Thyroid gland (tissue), 4 donors: ENCODE measurements around the gene MAGT1. TPM values are rescaled to one million over a fixed set of nuclear protein-coding genes. Genes with fewer than 3 reads are reported as not detected.
"Not testable (repeated sequence)": the region's sequence is repeated elsewhere in the genome, so short reads cannot be mapped to it uniquely, and the experiment has no call there.

Experiments used
- DNase-seq, 2 donors: peaks; one replicate each; pipeline ENCODE4 v3.0.0-alpha.2; 2019
- H3K27ac ChIP-seq, 3 donors: fragments of 200-600 bp; sonication (generic); 1 replicate in 2 of 3; 2 replicates in 1 of 3; pipeline ENCODE4 v1.5.1; 2016 to 2019; ENCODE audit warnings: mild to moderate bottlenecking in 1 of 3, moderate library complexity in 1 of 3
- H3K27me3 ChIP-seq: fragments of 200-600 bp; sonication (generic); one replicate; pipeline ENCODE4 v1.5.1; 2019
- H3K36me3 ChIP-seq, 2 donors: fragments of 200-600 bp; sonication (generic); one replicate each; pipeline ENCODE4 v1.5.1; 2016 to 2019
- H3K4me1 ChIP-seq, 2 donors: fragments of 200-600 bp; sonication (generic); one replicate each; pipeline ENCODE4 v1.5.1; 2017 to 2019
- H3K4me3 ChIP-seq, 3 donors: fragments of 200-600 bp; sonication (generic); replicated peaks in 1 of 3; 1 replicate in 2 of 3; 2 replicates in 1 of 3; pipeline ENCODE4 v1.5.1; 2016; ENCODE audit warnings: mild to moderate bottlenecking in 1 of 3
- H3K9me3 ChIP-seq: fragments of 200-600 bp; sonication (generic); one replicate; pipeline ENCODE4 v1.5.1; 2017
- POLR2A ChIP-seq, 2 donors: fragments of 450-650 bp; IDR thresholded peaks; one replicate each; pipeline ENCODE4 v1.6.1; 2017; ENCODE audit warnings: antibody characterized with exemption in 2 of 2, mild to moderate bottlenecking in 2 of 2, moderate library complexity in 1 of 2
- WGBS, 2 donors: methylation state at CpG; one replicate each; pipeline ENCODE4 v1.1.5; 2017; 5-methylcytosine and 5-hydroxymethylcytosine counted together
- intact Hi-C: fragments of 100-400 bp; cut with DNase I; formaldehyde crosslinking; loops from one replicate; pipeline ENCODE4 v1.15.1; 2023
- total RNA-seq, 4 donors: library from RNA; depleted of rRNA; stranded (reverse); fragments of >200 nt; gene quantifications; one replicate each; pipeline ENCODE4 v1.2.3, GENCODE V29; 2016
- TF ChIP-seq, protein P1 (sequence below), 6 experiments: fragments of 200-600 bp in 3 of 6; fragments of 450-650 bp in 3 of 6; sonication (generic) in 3 of 6; IDR thresholded peaks; one replicate each; pipeline ENCODE4 v1.5.1; 2016 to 2019; ENCODE audit warnings: antibody characterized with exemption in 6 of 6, mild to moderate bottlenecking in 2 of 6, inconsistent platforms in 1 of 6, moderate library complexity in 1 of 6

Gene MAGT1
- total RNA-seq, 4 donors from 2014 or later, result 85.1 to 156 (median 109) TPM

DNA sequence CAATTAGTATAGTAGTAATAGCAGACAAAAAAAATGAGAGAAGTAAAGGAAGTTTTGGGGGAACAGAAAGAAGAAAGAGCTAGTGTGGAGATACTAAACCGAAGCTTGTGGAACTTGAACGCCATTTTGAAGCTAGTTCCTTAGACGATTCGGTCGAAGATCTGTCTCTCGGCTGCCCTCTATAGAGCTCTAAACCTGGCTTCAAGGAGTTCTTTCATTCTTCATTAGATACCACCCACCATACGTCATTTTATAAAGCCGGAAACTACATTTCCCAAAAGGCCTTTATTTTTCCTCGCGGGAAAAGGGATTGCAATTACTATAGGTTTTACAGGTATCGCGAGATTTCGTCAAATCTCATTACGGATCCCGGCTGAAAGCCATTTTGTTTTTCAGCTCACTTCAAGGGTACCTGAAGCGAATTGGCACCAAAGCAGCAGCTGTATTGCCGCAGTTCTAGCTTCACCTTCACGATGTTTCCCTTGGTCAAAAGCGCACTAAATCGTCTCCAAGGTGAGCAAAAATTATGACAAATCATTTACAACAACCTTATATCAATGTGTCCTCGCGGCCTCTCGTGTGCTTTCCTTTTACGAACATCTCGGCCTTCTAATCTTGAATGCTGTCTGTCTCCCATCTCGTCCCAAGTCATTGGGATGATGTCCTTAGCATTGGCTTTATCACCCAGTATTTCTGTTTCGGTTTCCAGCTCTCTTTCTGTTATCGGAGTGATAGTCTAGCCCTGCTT lies 4.0 kb upstream of the MAGT1 start, which contains the start of gene COX7B:
Gene COX7B (plus strand): TSS at position 388 of the 748 bp plus-strand sequence. CDS start 86 bp downstream, at position 474.
- TF ChIP-seq POLR2A (IDR thresholded peaks at IDR 0.05), result peak in 1 of 2 donors; percentile 81
- TF ChIP-seq, protein P1, sequence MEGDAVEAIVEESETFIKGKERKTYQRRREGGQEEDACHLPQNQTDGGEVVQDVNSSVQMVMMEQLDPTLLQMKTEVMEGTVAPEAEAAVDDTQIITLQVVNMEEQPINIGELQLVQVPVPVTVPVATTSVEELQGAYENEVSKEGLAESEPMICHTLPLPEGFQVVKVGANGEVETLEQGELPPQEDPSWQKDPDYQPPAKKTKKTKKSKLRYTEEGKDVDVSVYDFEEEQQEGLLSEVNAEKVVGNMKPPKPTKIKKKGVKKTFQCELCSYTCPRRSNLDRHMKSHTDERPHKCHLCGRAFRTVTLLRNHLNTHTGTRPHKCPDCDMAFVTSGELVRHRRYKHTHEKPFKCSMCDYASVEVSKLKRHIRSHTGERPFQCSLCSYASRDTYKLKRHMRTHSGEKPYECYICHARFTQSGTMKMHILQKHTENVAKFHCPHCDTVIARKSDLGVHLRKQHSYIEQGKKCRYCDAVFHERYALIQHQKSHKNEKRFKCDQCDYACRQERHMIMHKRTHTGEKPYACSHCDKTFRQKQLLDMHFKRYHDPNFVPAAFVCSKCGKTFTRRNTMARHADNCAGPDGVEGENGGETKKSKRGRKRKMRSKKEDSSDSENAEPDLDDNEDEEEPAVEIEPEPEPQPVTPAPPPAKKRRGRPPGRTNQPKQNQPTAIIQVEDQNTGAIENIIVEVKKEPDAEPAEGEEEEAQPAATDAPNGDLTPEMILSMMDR (IDR thresholded peaks at IDR 0.05), result peak in 3 of 6 experiments; percentile 22 to 39 (median 34)
- intact Hi-C loops, result no loop called here
- peak within 1 kb of the TSS; percentile 81 to 90 (median 85) for H3K27ac ChIP-seq
- H3K9me3 ChIP-seq, result no peaks in the 10 kb centered on the region
- H3K4me3 ChIP-seq, result peak within 1 kb of the TSS; percentile 15 to 60 (median 43)
- H3K36me3 ChIP-seq, result peaks cover 3 to 5% of the 10 kb centered on the region in 2 donors
- no peaks in the 10 kb centered on the region for H3K4me1 ChIP-seq
- peak; percentile 61 to 62 for DNase-seq
- H3K27me3 ChIP-seq, result no peaks in the 10 kb centered on the region
- 0 to 1% methylated on average over 28 of the region's 28 CpGs for WGBS, 2 donors

- intact Hi-C loops, result no loop called here
- Histone ChIP-seq H3K9me3 (no peaks in the 10 kb centered on the region), H3K36me3 (no peaks in the 10 kb centered on the region), H3K4me1 (no peaks in the 10 kb centered on the region), H3K27me3 (no peaks in the 10 kb centered on the region), H3K4me3 (no peak overlapping the region), H3K27ac (no peak overlapping the region)
- WGBS, 2 donors, result 73 to 75% methylated on average over 6 to 10 of the region's 10 CpGs
- no peak for DNase-seq
- TF ChIP-seq POLR2A (IDR thresholded peaks at IDR 0.05), result no peak
- TF ChIP-seq, protein P1 (IDR thresholded peaks at IDR 0.05), result no peak
These were observed 1.5 kb downstream of the MAGT1 start for GRCh38 chrX:77893713-77894112.

DNA sequence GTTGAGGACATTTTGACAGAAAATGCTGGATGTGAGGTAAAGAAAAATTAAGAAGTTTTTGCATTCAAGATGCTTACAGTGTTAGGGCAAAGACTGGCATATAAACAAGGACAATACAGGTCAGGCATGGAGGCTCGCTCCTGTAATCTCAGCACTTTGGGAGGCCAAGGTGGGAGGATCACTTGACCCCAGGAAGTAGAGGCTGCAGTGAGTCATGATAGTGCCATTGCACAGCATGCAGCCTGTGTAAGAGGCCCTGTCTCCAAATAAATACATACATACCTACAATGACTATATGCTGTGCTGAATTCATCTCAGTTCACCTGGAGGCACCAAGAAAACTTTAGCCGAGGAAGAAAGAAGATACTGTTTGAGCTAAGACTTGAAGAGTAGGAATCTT lies 2.3 kb downstream of the MAGT1 start:
- Histone ChIP-seq H3K36me3 (no peaks in the 10 kb centered on the region), H3K27ac (no peak overlapping the region), H3K4me1 (no peaks in the 10 kb centered on the region), H3K27me3 (no peaks in the 10 kb centered on the region), H3K4me3 (no peak overlapping the region), H3K9me3 (no peaks in the 10 kb centered on the region)
- TF ChIP-seq, protein P1 (IDR thresholded peaks at IDR 0.05), result no peak
- no peak for TF ChIP-seq POLR2A (IDR thresholded peaks at IDR 0.05)
- 90 to 98% methylated on average over 2 of the region's 2 CpGs for WGBS, 2 donors
- no peak for DNase-seq
- intact Hi-C loops, result no loop called here

GRCh38 chrX:77881418-77881817 lies 13.8 kb downstream of the MAGT1 start:
- H3K4me1 ChIP-seq, H3K9me3 ChIP-seq: not testable (repeated sequence)
- whole genome bisulfite sequencing, 2 donors, result 94 to 100% methylated on average over 2 to 3 of the region's 4 CpGs

DNA sequence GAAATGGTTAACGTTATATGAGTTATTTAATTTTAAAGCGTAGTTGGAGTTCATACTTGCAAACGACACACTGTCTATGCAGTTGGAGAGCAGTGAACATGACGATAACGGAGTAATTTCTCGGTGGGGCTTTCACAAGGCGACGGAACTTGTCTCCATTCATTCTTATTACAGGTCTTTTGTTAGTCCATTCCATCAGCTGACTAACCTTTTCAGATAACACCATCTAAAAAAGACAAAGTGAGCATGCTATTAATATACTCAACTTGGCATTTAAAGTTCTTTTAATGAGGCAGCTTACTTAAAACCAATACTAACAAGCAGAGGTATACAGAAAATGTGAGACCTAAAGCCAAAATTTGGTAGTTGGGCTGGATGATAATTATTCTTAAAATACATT lies 19.9 kb downstream of the MAGT1 start:
- no peak for DNase-seq
- intact Hi-C loops, result no loop called here
- H3K4me3 ChIP-seq, result no peak overlapping the region
- 97% methylated on average over 8 of the region's 8 CpGs for WGBS, 2 donors
- peaks cover 0 to 8% of the 10 kb centered on the region in 2 donors for H3K36me3 ChIP-seq
- H3K27me3 ChIP-seq, result no peaks in the 10 kb centered on the region
- no peak overlapping the region for H3K27ac ChIP-seq
- no peaks in the 10 kb centered on the region for H3K9me3 ChIP-seq
- TF ChIP-seq, protein P1 (IDR thresholded peaks at IDR 0.05), result no peak
- no peak for TF ChIP-seq POLR2A (IDR thresholded peaks at IDR 0.05)
- H3K4me1 ChIP-seq, result no peaks in the 10 kb centered on the region

More at GRCh38 chrX:77881418-77881817, 13.8 kb downstream of the MAGT1 start:
- DNase-seq, intact Hi-C loops, H3K27ac ChIP-seq, H3K4me3 ChIP-seq, H3K36me3 ChIP-seq, H3K27me3 ChIP-seq: not testable (repeated sequence)

DNA sequence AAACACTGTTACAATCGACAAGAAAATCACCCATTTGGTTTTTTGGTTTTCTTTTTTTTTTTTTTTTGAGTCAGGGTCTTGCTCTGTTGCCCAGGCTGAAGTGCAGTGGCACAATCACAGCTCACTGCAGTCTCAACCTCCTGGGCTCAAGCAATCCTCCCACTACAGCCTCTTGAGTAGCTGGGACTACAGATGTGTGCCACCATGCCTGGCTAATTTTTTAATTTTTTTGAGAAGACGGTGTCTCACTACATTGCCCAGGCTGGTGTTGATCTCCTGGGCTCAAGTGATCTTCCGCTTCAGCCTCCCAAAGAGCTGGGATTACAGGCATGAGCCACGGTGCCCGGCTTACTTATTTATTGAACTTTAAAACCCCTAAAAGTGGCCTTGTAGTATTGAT lies 63.7 kb downstream of the MAGT1 start:
- H3K4me1 ChIP-seq, DNase-seq, H3K36me3 ChIP-seq, intact Hi-C loops, H3K9me3 ChIP-seq, H3K27ac ChIP-seq, H3K27me3 ChIP-seq, H3K4me3 ChIP-seq: not testable (repeated sequence)
- 94 to 98% methylated on average over 5 of the region's 5 CpGs for WGBS, 2 donors

GRCh38 chrX:77821989-77822388 lies 73.2 kb downstream of the MAGT1 start:
- intact Hi-C loops, DNase-seq, H3K4me1 ChIP-seq: not testable (repeated sequence)

More at GRCh38 chrX:77821989-77822388, 73.2 kb downstream of the MAGT1 start:
- H3K27ac ChIP-seq, H3K27me3 ChIP-seq, H3K36me3 ChIP-seq, H3K4me3 ChIP-seq, H3K9me3 ChIP-seq: not testable (repeated sequence)
- WGBS, 2 donors, result 100% methylated on average over 1 to 2 of the region's 2 CpGs
